HUES48 (cell line): ENCODE data around the gene SEC16A.

Experiments
- H3K27ac ChIP-seq: one replicate; pipeline ENCODE4 v1.7.0; 2013; ENCODE audit warnings: low read depth, low read length, inconsistent platforms
- H3K27me3 ChIP-seq: 2 replicates; pipeline ENCODE4 v1.6.1; 2013; ENCODE audit warnings: mild to moderate bottlenecking, low read length; ENCODE audit not compliant: control insufficient read depth, insufficient read depth
- H3K36me3 ChIP-seq: 2 replicates; pipeline ENCODE4 v1.6.1; 2013; ENCODE audit warnings: low read length; ENCODE audit not compliant: control insufficient read depth, insufficient read depth
- H3K4me1 ChIP-seq: 2 replicates; pipeline ENCODE4 v1.6.1; 2013; ENCODE audit warnings: mild to moderate bottlenecking, low read length; ENCODE audit not compliant: control insufficient read depth, insufficient read depth
- H3K4me3 ChIP-seq: 2 replicates; pipeline ENCODE4 v1.5.1; 2013; ENCODE audit warnings: mild to moderate bottlenecking, low read depth, low read length
- H3K9ac ChIP-seq: 2 replicates; pipeline ENCODE4 v1.6.1; 2013; ENCODE audit warnings: mild to moderate bottlenecking, low read depth, low read length, moderate library complexity
- H3K9me3 ChIP-seq: 2 replicates; pipeline ENCODE4 v1.6.1; 2013; ENCODE audit warnings: low read length; ENCODE audit not compliant: control insufficient read depth, insufficient read depth

Gene SEC16A

DNA sequence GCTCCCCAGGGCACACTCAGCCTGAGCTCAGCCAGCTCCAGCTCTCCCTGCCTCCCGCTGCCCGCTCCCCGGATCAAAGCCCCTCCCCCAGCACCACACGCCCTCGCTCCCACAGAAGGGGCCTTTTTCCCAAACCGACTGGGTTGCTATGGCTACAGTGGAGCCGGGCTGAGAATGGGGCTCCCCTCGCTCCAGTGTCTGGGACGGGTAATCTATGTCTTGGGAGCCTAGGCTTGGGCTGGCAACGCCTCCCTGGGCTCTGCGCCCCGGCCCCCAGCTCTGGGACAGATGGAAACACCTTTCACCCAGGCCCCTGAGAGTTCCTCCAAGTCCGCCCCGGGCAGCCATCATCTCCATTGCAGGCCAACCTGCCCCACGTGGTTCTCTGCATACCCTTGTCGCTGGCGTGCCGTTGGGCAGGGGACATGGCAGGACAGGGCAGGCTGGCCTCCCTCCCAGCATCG is 33.4 kb upstream of the SEC16A start:
- no peak overlapping the region for H3K4me3 ChIP-seq
- H3K36me3 ChIP-seq = peaks cover 78% of the 10 kb centered on the region
- H3K4me1 ChIP-seq = no peaks in the 10 kb centered on the region
- no peak overlapping the region for H3K9ac ChIP-seq
- no peaks in the 10 kb centered on the region for H3K27me3 ChIP-seq
- H3K27ac ChIP-seq = no peak overlapping the region
- H3K9me3 ChIP-seq = no peaks in the 10 kb centered on the region

DNA sequence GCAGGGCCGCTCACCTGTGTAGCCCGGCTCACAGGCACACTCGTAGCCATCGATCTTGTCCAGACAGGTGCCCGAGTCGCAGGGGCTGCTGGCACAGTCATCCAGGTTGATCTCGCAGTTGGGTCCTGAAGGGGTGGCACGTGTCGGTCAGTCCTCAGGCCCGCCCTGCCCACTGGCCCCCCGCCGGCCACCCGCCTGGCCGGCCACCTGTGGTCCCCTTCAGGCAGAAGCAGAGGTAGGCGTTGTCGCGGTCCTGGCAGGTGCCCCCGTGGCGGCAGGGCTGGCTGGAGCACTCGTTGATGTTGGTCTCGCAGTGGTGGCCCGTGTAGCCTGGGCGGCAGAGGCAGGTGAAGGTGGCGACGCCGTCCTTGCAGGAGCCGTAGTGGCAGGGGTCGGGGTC is 32.4 kb upstream of the SEC16A start:
- Histone ChIP-seq H3K27me3 (no peaks in the 10 kb centered on the region), H3K27ac (no peak overlapping the region), H3K9me3 (no peaks in the 10 kb centered on the region), H3K36me3 (peaks cover 86% of the 10 kb centered on the region), H3K4me3 (no peak overlapping the region), H3K4me1 (no peaks in the 10 kb centered on the region), H3K9ac (no peak overlapping the region)

DNA sequence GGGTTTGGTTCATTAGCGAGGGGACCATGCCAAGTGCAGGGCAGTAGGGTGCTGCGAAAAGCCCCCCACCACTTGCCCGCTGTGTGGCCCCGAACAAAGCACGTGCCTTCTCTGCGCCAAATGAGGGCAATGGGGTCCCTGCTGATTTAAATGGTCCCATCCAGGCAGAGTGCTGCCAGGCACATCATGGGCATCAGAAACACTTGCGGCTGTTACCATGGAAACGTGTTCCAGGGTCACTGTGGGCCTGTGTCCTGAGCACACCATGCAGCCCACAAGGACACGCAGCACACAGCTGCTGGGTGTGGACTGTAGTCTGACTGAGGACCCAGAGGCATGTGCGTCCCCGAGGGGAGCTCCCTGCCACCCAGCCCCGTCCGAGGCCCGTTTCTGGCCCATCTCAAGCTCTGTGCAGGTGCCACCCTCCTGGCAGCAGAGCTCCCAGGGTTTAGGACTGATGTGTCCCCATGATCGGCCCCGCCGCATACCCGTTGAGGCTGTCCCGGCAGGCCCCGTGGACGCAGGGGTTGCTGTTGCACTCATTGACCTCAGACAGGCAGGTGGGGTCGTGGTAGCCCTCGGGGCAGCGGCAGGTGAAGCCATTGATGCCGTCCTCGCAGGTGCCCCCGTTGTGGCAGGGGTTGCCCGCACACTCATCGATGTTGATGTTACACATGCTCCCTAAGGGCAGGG is 31.3 kb upstream of the SEC16A start:
- Histone ChIP-seq H3K27ac (no peak overlapping the region), H3K9me3 (no peaks in the 10 kb centered on the region), H3K27me3 (no peaks in the 10 kb centered on the region), H3K4me1 (no peaks in the 10 kb centered on the region), H3K36me3 (peaks cover 92% of the 10 kb centered on the region), H3K4me3 (no peak overlapping the region), H3K9ac (no peak overlapping the region)

- no peaks in the 10 kb centered on the region for H3K4me1 ChIP-seq
- H3K27me3 ChIP-seq = no peaks in the 10 kb centered on the region
- peaks cover 92% of the 10 kb centered on the region for H3K36me3 ChIP-seq
- H3K4me3 ChIP-seq = no peak overlapping the region
- H3K9ac ChIP-seq = no peak overlapping the region
- H3K9me3 ChIP-seq = no peaks in the 10 kb centered on the region
- no peak overlapping the region for H3K27ac ChIP-seq
Observed at GRCh38 chr9:136513191-136513590, 30.4 kb upstream of the SEC16A start.

- H3K27ac ChIP-seq = no peak overlapping the region
Observed at GRCh38 chr9:136512651-136513071, 29.8 kb upstream of the SEC16A start.

DNA sequence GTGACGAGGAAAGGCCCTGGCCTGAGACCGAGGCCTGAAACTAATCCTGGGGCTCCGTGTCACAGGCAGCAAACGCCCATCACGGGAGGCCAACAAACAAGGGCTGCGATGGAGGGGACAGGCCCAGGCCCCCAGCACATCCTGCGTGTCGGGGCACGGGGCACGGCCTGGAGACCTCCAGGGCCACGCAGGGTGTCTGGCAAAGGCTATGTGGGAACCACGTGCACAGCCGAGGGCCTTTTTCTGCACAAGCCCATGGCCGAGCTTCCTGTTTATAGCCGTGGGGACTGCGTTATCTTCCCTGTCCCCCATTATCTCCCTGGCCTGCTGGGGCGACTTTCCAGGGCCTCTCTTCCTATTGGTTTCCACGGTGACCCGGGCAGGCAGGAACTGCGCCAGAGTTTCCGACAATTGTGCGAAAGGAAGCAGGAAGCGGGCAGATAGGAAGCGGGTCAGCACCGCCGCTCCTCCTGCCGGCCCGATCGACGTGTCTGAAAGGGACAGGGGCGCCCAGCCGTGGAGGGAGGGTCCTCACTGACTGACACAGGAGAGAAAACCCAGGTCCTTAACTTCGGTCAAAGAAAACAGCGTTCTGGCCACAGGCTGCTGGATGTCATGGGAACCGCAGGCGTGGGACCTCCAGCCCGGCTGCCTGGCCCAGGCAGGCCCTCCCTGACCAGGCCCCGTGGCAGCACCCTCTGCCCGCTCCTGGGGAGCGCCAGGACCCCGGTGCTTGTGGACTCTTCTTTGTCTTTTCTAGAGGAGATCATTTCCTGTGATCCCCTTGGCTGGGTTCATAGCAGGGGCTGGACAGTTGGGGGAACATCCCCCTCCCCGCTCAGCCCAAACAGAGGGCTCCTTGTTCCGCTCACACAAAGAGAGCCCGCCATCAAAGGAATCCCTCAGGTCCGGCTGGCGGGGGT is 29.1 kb upstream of the SEC16A start:
- H3K9me3 ChIP-seq = no peaks in the 10 kb centered on the region
- H3K9ac ChIP-seq = no peak overlapping the region
- H3K4me1 ChIP-seq = no peaks in the 10 kb centered on the region
- no peak overlapping the region for H3K27ac ChIP-seq
- peaks cover 93% of the 10 kb centered on the region for H3K36me3 ChIP-seq
- H3K4me3 ChIP-seq = no peak overlapping the region
- no peaks in the 10 kb centered on the region for H3K27me3 ChIP-seq

More at GRCh38 chr9:136512651-136513071, 29.8 kb upstream of the SEC16A start:
- Histone ChIP-seq H3K9ac (no peak overlapping the region), H3K9me3 (no peaks in the 10 kb centered on the region), H3K27me3 (no peaks in the 10 kb centered on the region), H3K4me1 (no peaks in the 10 kb centered on the region), H3K36me3 (peaks cover 92% of the 10 kb centered on the region), H3K4me3 (no peak overlapping the region)

- Histone ChIP-seq H3K9me3 (no peaks in the 10 kb centered on the region), H3K4me1 (no peaks in the 10 kb centered on the region), H3K36me3 (peaks cover 96% of the 10 kb centered on the region), H3K27ac (no peak overlapping the region), H3K4me3 (no peak overlapping the region), H3K27me3 (no peaks in the 10 kb centered on the region), H3K9ac (no peak overlapping the region)
Observed at GRCh38 chr9:136511144-136511669, 28.4 kb upstream of the SEC16A start.

DNA sequence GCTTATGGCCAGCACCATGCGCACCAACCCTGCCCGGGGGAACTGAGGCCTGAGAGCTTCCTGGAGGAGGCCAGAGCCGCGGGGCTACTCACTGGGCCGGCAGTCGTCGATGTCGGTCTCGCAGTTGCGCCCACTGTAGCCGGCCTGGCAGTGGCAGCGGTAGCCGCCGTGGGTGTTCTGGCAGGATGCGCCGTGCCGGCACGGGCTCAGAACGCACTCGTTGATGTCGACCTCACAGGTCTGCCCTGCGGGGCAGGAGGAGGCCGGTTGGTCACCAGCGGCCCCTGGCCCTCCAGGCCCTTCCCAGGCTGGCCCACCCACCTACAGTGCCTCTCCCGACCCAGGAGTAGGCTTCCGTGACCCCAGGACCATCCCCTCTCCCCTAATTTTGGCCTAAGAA is 27.7 kb upstream of the SEC16A start:
- Histone ChIP-seq H3K4me1 (no peaks in the 10 kb centered on the region), H3K9me3 (no peaks in the 10 kb centered on the region), H3K27ac (no peak overlapping the region), H3K4me3 (no peak overlapping the region), H3K9ac (no peak overlapping the region), H3K27me3 (no peaks in the 10 kb centered on the region), H3K36me3 (peaks cover 95% of the 10 kb centered on the region)

DNA sequence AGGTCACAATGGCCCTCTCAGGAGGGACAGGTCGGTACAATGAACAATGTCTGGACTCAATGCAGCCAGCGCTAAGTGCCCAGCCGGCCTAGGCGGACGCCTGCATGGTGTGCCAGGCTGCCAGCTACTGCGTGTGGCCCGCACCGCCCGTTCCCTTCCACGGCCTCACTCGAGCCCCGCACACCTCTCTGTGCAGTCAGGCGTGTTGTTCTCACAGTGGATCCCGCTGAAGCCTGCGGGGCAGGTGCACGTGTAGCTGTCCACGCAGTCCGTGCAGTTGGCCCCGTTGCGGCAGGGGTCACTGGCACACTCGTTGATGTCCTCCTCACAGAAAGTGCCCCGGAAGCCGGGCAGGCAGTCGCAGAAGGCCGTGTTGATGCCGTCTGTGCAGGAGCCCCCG is 26.7 kb upstream of the SEC16A start:
- H3K4me3 ChIP-seq = no peak overlapping the region
- H3K4me1 ChIP-seq = no peaks in the 10 kb centered on the region
- peaks cover 95% of the 10 kb centered on the region for H3K36me3 ChIP-seq
- H3K27ac ChIP-seq = no peak overlapping the region
- no peaks in the 10 kb centered on the region for H3K27me3 ChIP-seq
- H3K9ac ChIP-seq = no peak overlapping the region
- no peaks in the 10 kb centered on the region for H3K9me3 ChIP-seq

- Histone ChIP-seq H3K4me1 (no peaks in the 10 kb centered on the region), H3K36me3 (peaks cover 95% of the 10 kb centered on the region), H3K9me3 (no peaks in the 10 kb centered on the region), H3K9ac (no peak overlapping the region), H3K4me3 (no peak overlapping the region), H3K27ac (no peak overlapping the region), H3K27me3 (no peaks in the 10 kb centered on the region)
Observed at GRCh38 chr9:136508729-136509500, 26.1 kb upstream of the SEC16A start.
